Stimulated activated CD4-positive, alpha-beta T cell treated with anti-CD3 and anti-CD28 coated beads, Interleukin-2, amount 100 ng/mL, for 48 hours (primary cell): ENCODE results near the gene SFXN4.
A peak's percentile ranks its signal among the peaks of the same experiment; 100 is the strongest.

ENCODE experiments used
- DNase-seq, 2 donors: peaks; one replicate each; pipeline ENCODE4 v3.0.0-alpha.2; 2020

SFXN4 gene, protein sequence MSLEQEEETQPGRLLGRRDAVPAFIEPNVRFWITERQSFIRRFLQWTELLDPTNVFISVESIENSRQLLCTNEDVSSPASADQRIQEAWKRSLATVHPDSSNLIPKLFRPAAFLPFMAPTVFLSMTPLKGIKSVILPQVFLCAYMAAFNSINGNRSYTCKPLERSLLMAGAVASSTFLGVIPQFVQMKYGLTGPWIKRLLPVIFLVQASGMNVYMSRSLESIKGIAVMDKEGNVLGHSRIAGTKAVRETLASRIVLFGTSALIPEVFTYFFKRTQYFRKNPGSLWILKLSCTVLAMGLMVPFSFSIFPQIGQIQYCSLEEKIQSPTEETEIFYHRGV

DNA sequence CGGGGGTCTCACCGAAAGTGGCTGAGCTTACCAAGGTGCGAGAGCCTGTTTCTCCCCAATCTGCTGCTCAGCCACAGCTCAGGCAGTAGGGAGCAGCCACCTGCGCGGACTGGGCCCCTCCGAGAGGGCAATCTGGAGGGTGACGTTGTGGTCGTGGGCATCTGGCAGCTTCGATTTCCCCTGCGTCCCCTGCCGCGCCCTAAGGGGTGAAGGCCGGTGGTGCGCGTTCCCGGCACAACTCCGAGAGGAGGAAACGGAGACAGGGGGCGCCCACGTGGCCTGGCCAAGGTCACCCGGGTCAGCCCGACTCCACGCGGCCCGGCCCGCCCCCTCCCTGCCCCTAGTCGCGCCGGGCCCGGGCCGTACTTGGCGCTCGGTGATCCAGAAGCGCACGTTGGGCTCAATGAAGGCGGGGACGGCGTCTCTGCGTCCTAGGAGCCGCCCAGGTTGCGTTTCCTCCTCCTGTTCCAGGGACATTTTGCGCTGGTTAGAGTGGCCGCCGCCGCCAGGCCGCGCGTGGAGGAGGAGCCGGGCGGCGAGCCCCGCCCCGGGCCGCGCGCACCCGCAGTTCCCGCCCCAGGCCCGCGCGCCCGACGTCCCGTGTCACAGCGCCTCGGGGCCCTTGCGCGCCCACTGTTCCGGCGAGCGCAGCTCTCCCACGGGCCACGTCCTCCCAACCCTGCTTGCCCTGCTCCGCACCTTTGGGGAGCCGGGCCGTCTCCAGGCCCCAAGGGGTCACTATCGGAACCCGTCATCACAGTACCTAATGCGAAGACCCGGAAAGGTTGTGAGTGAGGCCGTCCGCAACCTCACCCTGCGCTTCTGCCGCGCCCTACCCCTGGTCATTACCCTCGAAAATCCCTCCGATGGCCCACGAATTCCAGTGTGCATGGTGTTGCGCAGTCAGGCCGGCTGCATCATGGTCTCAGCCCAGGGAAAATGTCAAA lies at the start of gene SFXN4:
TSS of gene SFXN4 (minus strand) at position 544 of the 947 bp plus-strand sequence. CDS start at position 477, 67 bp downstream.
- DNase-seq = peak; percentile 74 to 76

DNA sequence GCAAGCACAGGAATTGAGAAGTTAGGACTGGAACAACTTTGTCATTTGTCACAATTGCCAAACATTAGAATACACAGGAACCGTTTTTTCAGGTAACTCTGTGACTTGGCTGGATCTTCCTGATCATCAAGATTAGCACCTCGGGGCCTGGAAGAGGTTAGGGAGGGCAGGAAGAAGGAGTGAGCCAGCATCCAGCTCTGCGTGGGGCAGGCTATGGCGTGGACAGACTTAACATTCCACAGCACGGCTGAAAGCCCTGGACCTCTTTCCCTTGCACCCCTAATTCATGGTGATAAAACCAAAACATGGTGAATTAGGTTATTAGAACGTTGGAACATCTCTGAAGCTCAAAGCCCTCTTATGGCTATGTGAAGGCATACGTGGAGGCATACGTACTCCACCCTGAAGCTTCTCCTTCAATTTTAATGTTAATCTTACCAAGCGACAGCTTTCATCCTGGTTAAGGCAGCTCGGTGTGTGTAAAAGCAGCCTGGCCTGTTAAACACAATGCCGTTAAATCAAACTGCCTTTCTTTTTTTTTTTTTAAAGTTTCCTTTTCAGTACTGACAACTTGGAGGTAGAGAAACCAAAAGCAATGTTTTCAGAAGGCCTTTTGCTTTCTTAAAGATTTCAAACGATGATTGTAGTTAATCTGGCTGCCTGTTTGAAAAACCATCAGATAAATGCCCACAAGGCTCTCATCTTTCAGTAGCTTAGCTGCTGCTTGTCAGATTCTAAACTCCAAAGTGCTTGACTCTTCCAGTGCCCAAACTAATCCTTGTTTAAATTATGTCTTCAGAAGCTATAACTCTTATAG lies 46.3 kb upstream of the SFXN4 start:
- DNase-seq = no peak

DNA sequence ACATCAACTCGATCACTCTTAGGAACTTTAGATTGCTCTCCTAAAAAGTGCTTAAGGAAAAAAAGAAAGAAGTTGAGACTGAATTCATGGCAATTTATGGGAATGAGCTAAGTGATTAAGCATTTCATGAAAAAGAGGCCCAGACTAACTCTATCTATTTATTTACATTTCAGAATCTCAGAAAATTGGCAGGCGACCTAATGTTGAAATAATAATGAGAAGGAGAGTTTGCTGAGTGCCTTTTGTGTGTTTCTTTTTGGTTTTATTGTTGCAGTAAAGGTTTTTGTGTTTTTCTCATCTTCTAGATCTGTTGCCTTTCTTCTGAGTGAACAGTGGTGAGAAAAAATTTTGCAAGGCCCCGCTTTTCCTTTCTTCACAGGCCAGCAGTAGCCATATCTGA lies 45.7 kb upstream of the SFXN4 start:
- no peak for DNase-seq

DNA sequence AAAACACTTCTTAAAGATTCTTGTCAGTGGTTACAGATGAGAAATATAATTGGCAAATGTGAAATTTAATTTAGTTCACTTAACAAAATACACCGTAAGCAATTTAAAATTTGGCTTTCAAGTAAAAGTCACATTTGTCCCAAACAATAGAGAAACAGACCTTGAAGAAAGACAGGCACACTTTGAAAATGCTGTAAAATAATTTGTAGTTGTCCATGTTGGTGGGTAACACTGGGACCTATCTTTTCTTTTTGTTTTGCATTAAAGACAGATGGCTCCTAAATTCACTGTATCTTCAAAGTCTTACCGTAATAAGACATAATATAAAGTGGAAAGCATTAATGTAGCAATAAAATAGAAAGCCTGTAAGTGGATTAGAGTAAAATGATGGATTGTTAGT lies 45.1 kb upstream of the SFXN4 start:
- DNase-seq = no peak

DNA sequence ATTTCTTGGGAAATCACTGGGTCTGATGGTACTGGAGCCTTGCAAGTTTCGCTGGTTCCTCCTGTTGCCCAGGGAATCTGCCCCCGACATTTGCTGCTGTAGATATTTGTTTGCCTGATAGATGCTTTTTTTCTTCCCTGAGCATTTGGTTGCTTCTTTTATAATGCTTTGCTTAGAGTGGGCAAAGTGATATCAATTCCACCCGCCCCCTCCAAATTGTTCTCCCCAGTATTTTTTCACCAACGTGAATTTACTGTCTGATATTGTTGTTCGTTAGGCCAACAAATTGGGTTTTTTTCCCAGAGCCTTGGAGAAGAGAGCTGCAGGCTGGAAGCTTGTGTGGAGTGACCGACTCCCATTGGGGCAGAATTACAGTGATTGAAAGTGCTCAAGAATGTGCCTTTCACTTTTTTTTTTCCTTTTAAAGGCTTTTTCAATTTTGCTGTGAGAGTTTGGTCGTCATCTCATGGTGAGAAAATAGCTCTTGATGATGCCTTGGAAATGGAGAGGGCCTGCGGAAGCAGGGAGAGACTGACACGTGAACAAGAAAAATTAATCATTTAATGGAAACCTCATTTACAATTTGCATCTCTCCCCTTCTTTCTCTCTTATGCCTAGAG lies 44.3 kb upstream of the SFXN4 start:
- DNase-seq = no peak

DNA sequence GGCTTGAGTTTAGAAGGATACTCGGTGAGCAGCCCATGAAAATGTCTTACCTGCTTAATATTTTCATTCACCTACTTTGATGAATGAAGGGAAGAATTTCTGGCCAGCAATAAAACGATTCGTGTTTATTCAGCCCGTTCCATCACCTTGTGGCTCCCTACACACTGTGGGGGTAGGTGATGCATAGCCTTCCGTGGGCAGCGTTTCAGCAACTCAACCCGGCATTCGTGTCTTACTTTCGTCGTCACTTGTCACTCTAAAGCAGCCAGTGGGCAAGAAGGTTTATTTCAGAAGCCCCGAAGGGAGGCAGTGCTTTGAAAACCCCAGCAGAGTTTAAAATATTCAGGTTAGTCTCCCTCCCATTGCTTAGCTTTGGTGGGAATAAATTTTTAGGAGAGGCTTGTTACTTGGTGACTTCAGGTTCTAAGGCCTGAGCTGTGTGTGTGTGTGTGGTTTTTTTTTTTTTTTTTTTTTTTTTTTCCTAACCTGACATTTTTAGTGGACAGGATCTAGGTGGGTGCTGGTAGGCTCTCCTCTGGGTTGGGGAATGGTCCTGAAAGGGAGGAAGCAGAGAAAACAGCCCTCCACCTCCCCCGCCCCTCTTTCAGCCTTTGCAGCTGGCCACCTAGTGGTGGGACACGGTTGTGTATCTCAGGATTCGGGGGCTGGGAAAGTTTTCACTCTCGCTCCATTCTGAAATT lies 43.7 kb upstream of the SFXN4 start:
- peak; percentile 55 to 59 for DNase-seq

DNA sequence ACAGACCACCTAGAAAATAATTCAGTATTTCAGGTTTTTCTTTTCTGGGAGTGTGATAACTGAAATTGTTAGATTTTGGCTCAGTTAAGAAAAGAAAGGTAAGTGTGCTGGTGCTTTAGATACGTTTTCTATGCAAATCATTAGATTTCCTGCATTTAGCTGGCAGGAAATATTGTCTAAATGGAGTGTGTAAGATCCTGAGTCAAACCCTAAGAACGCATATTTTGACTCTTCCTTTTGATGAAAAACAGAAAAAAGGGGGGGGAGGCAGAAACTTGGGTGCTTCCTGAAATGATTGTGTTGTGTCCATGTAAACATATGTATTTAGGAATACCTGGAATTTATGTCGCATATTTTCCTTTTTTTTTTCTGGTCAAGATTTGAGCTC lies 43.0 kb upstream of the SFXN4 start:
- DNase-seq = no peak

DNA sequence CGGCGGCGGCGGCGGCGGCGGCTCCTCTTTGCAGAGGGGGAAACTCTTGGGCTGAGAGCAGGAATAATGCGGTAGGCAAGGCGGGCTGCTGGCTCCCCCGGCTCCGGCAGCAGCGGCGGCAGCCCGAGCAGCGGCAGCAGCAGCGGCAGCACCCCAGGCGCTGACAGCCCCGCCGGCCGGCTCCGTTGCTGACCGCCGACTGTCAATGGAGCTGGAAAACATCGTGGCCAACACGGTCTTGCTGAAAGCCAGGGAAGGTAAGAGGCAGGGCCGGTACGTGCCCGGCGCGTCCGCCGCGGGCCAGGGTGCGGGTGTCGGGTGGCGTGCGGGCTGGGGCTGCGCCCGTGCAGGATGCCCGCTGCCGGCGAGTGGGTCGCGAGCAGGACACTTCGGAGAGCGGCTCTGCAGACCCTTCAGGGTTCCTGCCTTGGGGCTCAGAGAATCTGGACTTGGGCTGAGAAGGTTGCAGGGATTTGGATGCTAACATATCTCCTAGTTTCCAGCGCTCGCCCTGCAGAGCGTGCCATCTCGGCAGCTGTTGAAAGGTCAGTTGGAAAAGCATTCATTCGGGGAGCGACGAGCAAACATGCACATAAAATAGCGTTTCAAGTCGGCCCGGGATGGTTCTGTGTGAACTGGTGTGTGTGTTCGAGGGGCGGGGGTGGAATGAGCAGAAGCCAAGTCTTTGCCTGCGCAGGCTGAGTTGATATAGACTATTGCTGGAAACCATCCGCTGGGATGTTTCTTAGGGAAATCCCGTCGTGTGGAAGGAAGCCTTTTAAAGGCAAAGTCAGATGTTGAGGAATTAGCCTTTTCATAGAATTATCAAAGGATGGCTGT lies 42.4 kb upstream of the SFXN4 start:
- peak in 1 of 2 donors; percentile 32 for DNase-seq

DNA sequence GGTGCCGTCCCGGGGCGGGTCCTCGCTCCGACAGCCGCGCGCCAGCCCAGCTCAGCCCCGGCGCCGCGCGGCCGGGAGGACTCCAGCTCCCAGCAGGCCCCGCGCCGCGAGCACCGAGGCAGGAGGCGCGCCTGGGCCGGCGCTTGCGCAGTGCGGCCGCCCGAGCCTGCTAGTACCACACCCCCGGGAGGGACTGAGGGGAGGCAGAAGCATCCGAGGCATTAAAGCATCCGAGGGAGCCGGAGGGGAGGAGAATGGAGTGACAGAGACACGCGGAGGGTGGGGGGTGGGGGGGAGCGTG lies 41.8 kb upstream of the SFXN4 start, which contains the start of gene GRK5:
TSS of gene GRK5 (plus strand) at position 206 of the 301 bp plus-strand sequence. CDS start 347 bp downstream, outside the sequence.
- DNase-seq = peak; percentile 88 to 91

DNA sequence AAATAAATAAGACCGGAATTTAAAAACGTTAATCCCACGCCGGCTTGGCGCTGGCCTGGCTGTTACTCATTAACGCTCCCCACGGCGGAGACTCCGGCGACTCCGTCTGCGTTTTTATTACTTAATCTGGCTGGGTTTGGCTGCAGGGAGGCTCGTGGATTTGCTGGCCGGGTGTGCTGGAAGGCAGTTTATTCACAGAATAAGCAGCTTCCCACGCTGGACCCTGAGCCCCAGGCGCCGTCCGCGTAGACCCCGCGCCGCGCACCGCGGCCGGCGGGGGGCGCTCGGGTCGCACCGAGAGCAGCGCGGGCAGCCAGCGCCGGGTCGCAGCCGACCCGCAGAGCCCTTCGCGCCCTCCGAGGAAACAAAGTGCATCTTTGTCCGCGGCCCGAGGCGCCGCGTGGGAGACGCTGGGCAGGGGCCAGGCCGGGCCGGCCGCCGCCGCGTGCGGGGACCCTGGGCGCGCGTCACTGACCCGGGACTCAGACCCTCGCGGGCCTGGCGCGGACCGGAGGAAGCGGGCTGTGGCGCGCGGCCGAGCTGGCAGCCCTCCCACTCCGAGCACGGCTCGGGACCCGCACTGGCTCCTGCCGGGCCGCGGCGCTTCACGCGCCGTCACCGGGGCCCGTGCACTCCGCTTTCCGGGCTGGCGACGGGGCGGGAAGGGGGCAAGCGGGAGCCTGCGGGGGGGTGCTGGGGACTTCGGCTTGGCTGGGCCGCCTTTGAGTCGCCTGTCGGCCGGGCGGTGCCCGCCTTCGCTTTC lies 41.3 kb upstream of the SFXN4 start:
- DNase-seq = peak; percentile 70 to 73

DNA sequence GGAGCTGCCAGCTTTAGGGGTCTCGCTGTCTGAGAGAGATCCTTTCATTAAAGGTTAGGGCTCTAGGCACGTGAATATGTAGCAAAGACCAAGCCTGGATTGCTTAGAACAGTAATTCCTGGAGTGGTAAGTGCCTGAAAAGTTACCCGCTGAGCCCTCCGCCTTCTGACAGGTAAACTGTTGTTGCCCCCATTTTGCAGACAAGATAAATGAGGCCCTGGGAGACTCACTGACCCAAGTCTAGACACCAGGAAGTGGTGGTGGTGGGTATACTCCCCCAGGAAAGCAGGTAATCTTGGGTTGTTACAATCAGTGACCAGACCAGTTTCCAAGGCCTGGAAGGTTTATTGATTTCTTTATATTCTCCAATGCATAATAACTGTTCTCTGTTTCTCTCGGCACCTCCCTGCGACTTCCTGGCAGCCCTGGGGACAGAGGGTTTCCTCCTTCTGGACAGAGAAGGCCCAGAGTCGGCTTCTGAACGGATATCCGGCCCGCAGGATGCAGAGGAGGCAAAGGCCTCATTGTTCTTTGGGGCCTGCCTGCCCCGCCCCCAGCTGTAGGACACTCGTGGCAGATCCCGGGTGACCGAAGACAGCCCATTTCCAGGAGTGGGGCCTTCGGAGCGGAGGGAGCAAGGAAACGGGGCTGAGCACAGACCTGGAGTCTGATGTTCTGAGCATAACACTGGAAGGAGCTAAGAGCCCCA lies 40.5 kb upstream of the SFXN4 start:
- DNase-seq = peak; percentile 29 to 45

DNA sequence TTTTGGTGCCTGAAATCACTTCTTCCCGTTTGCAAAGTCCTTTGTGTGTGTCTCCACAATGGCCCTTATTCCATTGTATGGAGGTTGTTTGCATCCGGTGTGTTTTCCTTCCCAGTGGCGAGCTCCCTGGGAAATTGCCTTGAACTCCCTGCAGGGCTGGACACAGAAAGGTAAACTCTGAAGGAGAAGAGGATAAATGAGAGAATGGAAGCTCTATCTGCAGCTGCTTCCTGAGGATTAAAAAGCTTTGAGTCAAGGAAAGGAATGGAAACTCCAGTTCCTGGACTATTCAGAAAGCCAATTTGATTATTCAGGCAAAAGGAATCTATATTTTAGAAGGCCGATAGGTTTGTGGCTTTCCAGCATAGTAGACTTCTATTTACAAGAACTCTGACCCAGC lies 37.5 kb upstream of the SFXN4 start:
- no peak for DNase-seq

DNA sequence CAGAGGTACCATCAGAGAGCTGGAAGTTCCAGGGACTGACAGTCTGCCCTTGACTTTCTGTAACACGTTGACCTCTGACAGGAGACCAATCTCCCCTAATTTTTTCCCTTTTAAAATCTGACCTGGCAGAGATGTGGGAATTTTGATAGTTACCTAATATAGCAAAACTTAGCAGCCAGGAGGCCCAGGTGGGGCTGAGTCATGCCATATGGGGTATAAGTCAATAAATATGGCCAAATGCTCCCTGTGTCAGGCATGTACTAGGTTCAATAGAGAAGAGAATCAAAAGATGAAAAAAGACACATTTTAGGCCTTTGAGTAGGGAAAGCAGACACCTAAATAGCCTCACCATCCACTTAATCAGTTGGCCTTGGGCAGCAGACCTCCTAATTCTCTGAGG lies 35.7 kb upstream of the SFXN4 start:
- no peak for DNase-seq

DNA sequence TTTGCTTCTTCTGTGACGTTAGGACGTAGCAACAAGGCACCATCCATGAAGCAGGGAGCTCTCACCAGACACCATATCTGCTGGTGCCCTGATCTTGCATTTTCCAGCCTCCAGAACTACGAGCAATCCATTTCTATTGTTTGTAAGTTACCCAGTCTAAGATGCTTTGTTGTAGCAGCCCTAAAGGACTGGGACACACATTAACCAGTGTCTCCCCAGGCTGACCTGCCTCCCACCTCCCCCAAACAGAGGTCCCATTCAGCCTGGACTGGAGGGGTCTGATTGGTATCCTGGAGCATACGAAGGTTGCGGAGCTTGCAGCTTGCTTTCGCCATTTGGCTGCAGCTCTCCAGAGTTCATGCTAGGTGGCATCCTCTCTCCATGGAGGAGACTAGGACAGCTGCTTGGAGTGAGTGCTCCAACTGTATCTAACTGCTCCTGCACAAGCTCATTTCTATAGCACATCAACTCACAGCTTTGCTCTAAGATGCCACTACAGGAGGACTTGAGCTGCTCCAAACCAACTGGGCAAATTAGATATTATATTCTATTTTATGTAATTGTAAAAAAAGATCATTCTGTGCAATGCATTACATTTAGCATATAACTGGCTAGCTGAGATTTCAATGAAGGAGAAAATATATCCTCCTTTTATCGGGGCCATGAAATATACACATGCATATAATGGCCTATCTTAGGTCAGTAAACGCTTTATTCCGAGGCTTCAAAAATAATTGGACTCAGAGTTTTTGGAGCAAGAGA lies 33.9 kb upstream of the SFXN4 start:
- DNase-seq = peak in 1 of 2 donors; percentile 42

DNA sequence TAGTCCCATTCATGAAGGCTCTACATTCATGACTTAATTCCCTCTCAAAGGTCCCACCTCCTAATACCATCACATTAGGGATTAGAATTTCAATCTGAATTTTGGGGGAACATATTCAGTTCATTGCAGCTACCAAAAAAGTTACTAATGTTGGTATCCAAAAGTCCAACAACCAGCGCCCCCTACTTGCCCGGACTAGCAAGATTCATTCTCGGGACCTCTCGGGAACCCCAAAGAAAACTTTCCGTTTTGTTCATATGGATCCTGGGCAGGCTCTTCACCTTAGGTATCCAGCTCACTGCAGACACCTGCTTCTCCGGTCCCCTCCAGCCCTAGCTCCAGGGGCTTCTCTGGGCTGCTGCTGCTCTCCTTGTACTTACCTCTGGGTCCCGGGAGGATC lies 32.9 kb upstream of the SFXN4 start:
- no peak for DNase-seq

DNA sequence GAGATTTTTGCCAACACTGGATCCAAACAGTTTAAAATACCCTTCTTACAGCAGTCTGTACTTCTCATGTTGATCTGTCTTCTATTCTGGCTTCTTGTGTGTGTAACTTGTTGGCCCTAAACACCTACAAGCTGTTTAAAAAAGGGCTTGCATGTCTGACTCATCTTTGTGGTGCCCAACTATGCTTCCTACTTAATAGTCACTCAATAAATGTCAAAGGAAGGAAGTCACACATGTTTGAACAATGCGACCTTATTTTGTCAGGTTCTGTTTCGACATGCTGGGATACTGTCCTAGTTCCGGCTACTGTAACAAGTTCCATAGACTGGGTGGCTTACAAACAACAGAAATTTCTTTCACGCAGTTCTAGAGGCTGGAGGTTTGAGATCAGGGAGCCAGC lies 32.4 kb upstream of the SFXN4 start:
- DNase-seq = no peak

DNA sequence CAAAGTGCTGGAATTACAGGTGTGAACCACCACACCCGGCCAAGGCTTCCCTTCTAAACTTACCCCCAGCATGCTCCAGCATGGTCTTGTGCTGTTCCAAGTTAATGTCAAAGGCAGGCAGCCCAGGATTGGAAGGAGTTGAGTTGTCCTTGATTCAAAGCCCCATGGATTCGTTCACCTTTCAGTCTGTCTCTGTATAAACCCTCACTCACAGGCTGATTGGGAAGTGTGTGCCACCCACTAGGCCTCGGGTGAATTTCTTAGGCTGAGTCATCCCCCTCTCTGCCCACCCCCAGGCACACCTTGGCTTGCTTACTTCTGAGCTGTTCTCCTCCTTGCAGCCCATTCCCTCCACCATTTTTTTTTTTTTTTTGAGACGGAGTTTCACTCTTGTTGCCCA lies 26.4 kb upstream of the SFXN4 start:
- no peak for DNase-seq

DNA sequence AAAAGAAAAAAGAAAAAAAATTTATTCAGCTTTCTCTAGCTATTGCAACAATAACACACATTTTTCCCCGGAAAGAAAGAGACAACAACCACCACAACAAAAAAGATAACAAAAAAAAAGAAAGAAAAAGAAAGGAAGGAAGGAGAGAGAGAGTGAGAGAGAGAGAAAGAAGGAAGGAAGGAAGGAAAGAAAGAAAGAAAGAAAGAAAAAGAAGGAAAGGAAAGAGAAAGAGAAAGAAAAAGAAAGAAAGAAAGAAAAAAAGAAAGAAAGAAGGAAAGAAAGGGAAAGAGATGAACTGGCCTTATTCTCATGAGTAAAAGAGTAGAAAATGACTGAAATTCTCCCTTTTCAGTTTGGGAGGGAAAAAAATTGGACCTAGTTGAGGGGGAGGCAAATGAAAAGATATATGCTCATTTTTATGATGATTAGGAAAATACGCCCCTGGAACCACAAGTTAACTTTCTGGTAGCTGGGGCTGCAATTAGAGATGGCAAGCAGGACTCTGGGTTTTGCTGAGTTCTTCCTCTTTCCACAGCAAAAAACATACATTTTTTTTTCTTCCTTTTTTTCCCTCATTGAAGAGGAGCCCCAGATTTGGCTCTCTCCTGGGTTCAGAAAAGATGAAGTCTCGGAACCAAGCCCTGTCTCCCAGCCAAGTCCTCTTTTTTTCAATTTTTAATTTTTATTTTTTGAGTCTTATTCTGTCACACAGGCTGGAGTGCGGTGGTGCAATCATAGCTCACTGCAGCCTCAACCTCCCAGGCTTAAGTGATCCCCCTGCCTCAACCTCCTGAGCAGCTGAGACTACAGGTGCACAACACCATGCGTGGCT lies 25.7 kb upstream of the SFXN4 start:
- no peak for DNase-seq
